Stimulated activated CD8-positive, alpha-beta memory T cell treated with anti-CD3 and anti-CD28 coated beads, Interleukin-2, amount 100 ng/mL, for 48 hours (primary cell): ENCODE data around the gene STAM2.
"Not testable (repeated sequence)": the region's sequence is repeated elsewhere in the genome, so short reads cannot be mapped to it uniquely, and the experiment has no call there.

Experiments used
- DNase-seq, 2 donors: peaks; one replicate each; pipeline ENCODE4 v3.0.0-alpha.2; 2020; ENCODE audit warnings: low read depth in 2 of 2

STAM2 gene

DNA sequence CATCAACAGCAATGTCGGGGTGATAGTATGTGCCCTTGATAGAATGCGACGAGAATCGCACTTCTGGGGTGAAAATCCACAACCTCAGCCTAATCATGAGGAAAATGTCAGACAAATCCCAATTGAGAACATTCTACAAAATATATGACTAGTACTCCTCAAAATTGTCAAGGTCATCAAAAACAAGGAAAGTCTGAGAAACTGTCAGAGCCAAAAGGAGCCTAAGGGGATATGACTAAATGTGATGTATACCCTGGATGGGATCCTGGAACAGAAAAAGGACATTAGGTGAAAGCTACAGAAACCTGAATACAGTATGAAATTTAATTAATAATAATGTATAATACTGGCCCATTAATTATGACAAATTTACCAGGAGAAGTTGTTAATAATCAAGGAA, 69.1 kb downstream of the STAM2 start:
- DNase-seq = no peak

GRCh38 chr2:152103271-152103670, 72.3 kb downstream of the STAM2 start:
- DNase-seq = no peak

DNA sequence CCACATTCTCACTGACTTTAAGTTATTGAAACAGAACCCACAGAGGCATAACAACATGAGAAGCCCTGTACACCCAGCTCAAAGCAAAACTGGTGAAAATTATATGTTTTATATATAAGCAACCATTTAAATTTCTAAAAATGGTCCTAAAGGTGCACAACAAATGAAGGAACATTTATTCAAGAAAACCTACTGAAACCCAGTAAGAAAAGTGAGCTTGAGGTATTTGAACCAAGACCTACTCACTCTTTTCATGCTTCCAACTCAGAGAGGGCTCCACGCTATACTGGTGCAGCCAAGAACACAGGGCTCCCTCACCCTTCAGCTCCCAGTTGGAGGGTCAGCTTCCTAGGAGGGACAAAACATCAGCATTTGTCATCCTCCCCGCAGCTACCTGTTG, 74.6 kb downstream of the STAM2 start:
- DNase-seq = no peak

DNA sequence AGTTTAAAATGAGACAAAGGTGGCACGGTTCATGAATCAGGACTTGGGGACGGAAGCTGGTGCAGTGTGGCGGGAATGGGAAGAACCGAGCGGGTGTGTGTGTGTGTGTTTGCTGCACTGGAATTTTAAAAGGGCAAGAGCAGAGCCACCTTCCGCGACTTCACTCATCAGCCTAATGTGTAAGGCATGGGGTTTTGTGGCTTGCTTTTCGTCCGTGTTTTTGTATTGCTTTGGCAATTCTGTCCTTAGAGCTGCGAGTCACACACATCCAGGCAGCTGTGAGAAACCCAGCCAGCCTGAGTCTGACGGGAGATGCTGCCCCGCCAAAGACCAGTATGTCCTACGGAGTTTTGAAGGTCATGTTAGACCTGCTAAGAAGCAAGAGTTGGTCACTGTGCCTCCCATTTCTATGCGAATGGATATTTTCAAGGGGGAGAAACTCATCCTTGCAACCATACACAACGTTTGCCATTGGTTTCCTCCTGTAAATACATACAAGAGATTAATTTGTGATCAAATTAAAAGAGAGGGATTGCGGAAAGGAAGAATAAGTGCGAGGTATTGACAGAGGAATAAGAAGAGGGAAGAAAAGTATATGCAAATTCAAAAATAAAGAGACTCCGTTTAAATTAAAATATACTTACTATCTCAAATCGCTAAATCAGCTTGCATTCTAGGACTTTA, 76.1 kb downstream of the STAM2 start:
- DNase-seq = no peak

- no peak for DNase-seq
Measured at GRCh38 chr2:152098496-152099366, 76.8 kb downstream of the STAM2 start, which contains the start of gene CACNB4. Gene CACNB4 (minus strand): TSS chr2:152099044.

DNA sequence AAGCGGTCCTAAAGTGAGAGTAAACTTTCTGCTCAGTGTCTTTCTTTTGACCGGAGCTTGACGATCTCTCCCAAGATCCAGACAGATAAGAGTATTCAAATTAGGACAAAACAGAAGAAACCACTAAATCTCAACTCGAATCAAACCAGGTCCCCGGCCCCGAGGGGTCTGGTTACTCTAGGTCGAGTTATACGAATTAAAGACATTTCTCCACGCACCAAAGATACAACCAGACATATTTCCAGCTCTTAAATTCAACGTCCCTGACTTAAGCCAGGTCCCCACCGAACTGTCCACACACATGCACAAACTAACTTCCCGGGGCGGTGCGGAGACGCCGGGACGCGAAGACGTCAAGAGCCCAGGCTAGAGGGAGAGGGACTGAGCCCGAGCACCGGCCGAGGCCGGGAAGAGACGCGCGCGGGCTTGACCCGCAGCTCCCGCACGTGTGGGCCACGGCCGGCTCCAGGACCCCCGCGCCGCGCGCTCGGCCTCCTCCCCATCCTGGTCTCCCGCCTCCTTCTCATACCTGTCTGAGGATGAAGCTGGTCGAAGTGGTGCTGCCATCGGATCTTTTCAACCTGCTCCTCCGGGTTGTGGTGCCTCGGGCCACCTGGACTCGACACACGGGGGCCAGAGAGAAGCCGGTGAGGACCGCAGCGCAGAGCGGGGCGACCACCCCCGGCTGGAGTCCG, 77.6 kb downstream of the STAM2 start:
- no peak for DNase-seq

- DNase-seq = no peak
Measured at GRCh38 chr2:152097290-152097800, 78.2 kb downstream of the STAM2 start.

DNA sequence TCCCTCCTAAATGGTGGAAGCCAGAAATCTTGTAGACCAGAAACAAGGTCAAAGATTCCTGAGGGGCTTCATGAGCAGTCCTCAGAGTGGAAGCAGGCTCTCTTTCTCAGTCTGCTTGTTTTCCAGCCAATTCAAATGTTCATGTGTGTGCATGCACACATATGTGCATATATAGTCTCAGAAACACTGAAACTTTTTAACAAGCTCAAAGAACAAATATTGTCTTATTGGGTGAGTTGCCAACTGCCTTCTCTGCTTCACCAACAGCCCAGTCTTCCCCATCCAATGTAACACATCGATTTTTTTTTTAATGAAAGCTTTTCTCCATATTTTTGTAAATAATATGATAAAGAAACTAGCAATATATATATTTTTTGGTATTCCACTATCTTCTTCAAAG, 80.4 kb downstream of the STAM2 start:
- DNase-seq = no peak

- no peak for DNase-seq
Measured at GRCh38 chr2:152094014-152094413, 81.5 kb downstream of the STAM2 start.

DNA sequence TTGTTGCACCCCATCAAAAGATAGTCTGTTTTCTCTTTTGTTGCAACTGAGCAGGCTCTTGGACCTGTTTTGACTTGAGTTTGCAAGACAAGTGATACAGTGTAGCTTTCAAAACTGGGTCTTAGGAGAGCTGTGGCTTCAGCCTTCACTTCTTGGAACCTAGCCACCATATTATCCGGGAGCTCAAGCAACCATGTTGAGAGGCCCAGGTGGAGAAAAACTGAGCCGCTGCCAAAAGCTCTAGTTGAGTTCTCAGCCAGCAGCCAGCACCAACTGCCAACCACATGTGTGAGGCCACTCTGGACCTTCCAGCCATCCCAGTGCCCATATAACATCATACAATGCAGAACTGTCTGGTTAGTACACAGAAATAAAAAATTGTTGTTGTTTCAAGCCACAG, 82.1 kb downstream of the STAM2 start:
- DNase-seq = no peak

GRCh38 chr2:152092095-152092494, 83.5 kb downstream of the STAM2 start:
- no peak for DNase-seq

- not testable (repeated sequence) for DNase-seq
Measured at GRCh38 chr2:152090726-152091125, 84.8 kb downstream of the STAM2 start.

DNA sequence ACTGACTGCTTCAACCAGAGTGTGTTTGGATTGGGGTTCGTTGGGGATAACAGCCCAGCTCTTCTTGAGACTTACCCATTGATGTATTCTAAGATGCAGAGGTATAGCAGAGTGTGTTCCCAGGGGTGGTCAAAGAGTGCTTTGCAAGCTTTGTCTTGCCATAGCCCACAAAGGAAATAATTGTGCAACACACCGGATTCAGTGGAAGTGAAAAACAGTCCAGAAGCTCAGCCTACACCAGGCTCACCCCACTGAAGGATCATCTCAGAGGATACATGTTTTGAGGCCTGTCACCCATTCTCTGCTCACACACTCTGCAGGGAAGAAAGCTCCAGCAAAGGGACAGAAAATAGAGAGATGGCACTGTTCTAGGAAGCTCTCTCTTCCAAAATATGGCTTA, 86.3 kb downstream of the STAM2 start:
- DNase-seq = no peak

DNA sequence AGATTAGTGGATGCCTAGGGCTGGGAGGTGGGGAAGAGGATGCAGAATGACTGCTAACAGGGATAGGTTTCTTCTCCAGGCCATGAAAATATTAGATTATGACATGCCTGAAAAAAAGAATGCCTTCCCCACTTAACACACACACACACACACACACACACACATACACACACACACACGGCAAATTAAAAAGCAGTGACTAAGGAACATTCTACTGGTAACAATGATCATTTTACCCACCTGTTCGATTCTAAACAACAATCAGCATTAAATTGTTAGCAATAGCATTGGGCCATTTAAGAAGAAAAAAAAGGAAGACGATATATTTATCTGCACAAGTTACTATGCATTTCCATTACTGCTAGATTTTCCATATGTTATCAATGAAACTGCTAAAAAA, 87.6 kb downstream of the STAM2 start:
- DNase-seq = no peak

DNA sequence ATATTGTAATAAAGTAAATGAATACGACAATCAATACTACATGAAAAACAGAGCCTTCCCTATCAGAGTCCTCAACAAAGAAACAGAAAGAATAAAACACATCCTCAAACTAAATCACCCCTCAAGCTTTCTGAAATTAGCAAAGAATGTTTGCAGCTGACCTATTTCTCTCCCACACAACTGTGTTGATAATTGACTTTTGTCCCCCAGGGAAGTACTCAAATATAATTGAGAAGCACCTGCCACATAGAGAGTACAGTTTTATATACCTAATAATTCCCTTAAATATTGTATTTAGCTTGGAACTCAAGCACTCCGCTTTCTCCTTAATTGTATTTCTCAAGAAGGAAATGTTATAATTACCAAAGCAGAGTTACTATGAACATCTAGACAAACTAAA, 89.3 kb downstream of the STAM2 start:
- no peak for DNase-seq

- DNase-seq = no peak
Measured at GRCh38 chr2:152084076-152084475, 91.5 kb downstream of the STAM2 start.

GRCh38 chr2:152083202-152083875, 92.2 kb downstream of the STAM2 start:
- DNase-seq = no peak

GRCh38 chr2:152078662-152079061, 96.9 kb downstream of the STAM2 start:
- no peak for DNase-seq

- no peak for DNase-seq
Measured at GRCh38 chr2:152078023-152078422, 97.5 kb downstream of the STAM2 start.

- DNase-seq = no peak
Measured at GRCh38 chr2:152075461-152076050, 100.0 kb downstream of the STAM2 start.

DNA sequence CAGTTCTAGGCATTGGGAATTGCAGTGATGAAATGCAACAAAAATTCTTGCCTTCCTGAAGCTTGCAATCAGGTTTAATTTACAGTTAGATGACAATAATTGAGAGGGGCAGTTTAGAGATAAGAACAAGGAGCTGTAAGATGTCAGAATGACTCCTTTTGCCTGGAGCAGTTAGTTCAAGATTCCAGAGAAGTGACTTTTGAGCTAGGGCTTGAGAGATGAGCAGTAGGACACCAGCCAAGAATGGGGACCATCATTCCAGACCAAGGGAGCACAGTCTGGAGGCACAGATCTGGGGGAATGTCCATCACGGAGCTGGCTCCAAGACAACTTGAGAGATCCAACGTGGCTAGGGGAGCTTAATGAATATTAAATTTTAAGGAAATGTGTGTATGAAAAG, 103.6 kb downstream of the STAM2 start:
- DNase-seq = no peak
